Measurements from ENCODE around the gene LRP1B. TPM values are rescaled to one million over a fixed set of nuclear protein-coding genes. Genes with fewer than 3 reads are reported as not detected.

Gene LRP1B
- total and polyA plus RNA-seq, 2 of the 8 experiments (the other 6 are each of a cell fraction or from before 2014, with no cell fraction given): 0.03 TPM; not detected in 1

- H4K5ac ChIP-seq (ENCODE audit: insufficient read length, low read depth, low read length): no peak overlapping the region
- no peaks in the 10 kb centered on the region for H3K79me2 ChIP-seq (ENCODE audit: control insufficient read depth in 1 of 2, insufficient read depth in 2 of 2, low read length in 2 of 2)
- H3K9ac ChIP-seq (replicated peaks in 1 of 4; ENCODE audit: extremely low read depth in 1 of 4, low read depth in 3 of 4, low read length in 3 of 4): no peak overlapping the region
- H3K23me2 ChIP-seq (ENCODE audit: low read depth, low read length): no peaks in the 10 kb centered on the region
- no peak overlapping the region for H2AFZ ChIP-seq (ENCODE audit: low read length)
- H3K14ac ChIP-seq (ENCODE audit: insufficient read length): no peak overlapping the region
- DNase-seq (ENCODE audit: low read depth in 1 of 2, low spot score in 2 of 2) (no peak), FAIRE-seq (no peak)
- H2AK5ac ChIP-seq (ENCODE audit: low read depth, low read length): no peak overlapping the region
- CTCF ChIA-PET (ENCODE audit: partially characterized antibody): no interaction called here
- no peaks in the 10 kb centered on the region for H3K36me3 ChIP-seq (ENCODE audit: control insufficient read depth in 2 of 4, insufficient read depth in 4 of 4, low read length in 3 of 4)
- H3K9me3 ChIP-seq (ENCODE audit: insufficient read depth in 2 of 2, low read depth in 1 of 2, low read length in 1 of 2): no peaks in the 10 kb centered on the region
- H2BK20ac ChIP-seq (ENCODE audit: low read length): no peak overlapping the region
- H4K8ac ChIP-seq (ENCODE audit: extremely low read depth, insufficient read depth, low read length): no peak overlapping the region
- H4K91ac ChIP-seq (replicated peaks; ENCODE audit: insufficient read length, low read length): no peak overlapping the region
- no peaks in the 10 kb centered on the region for H4K20me1 ChIP-seq (replicated peaks in 1 of 2; ENCODE audit: control insufficient read depth in 1 of 2, insufficient read depth in 2 of 2, low read length in 2 of 2)
- POLR2A ChIA-PET (ENCODE audit: partially characterized antibody): no interaction called here
- H2BK120ac ChIP-seq (replicated peaks; ENCODE audit: low read depth, low read length): no peak overlapping the region
- H3K23ac ChIP-seq (ENCODE audit: insufficient read length): no peak overlapping the region
- no peak overlapping the region for H2BK12ac ChIP-seq (ENCODE audit: low read depth, low read length)
- H2BK15ac ChIP-seq (ENCODE audit: low read length): no peak overlapping the region
- H3K4me3 ChIP-seq (ENCODE audit: extremely low read depth in 1 of 4, insufficient read depth in 2 of 4, low read depth in 3 of 4, low read length in 4 of 4): no peak overlapping the region
- H3K27ac ChIP-seq (ENCODE audit: low read depth, low read length): no peak overlapping the region
- H3K4me1 ChIP-seq (replicated peaks in 1 of 4; ENCODE audit: control insufficient read depth in 3 of 4, insufficient read depth in 4 of 4, low read length in 3 of 4): no peaks in the 10 kb centered on the region
- H3K27me3 ChIP-seq (replicated peaks in 1 of 4; ENCODE audit: control insufficient read depth in 3 of 4, extremely low read depth in 1 of 4, insufficient read depth in 3 of 4, low read length in 3 of 4): no peaks in the 10 kb centered on the region
- no peaks in the 10 kb centered on the region for H3K79me1 ChIP-seq (ENCODE audit: low read depth, low read length)
- H3K4me2 ChIP-seq (ENCODE audit: insufficient read depth in 1 of 2, low read depth in 2 of 2, low read length in 2 of 2): no peak overlapping the region
- no peak overlapping the region for H3K4ac ChIP-seq (replicated peaks; ENCODE audit: insufficient read length, low read depth, low read length)
- no peak overlapping the region for H3K18ac ChIP-seq (ENCODE audit: extremely low read depth, low read length)
- 95% methylated on average over 1 of the region's 1 CpG; no CpG with 5 or more reads in 1 of the 2 experiments for WGBS, 2 experiments (ENCODE audit: extremely low coverage in 1 of 2, insufficient coverage in 1 of 2, insufficient read length in 1 of 2, insufficient replicate concordance in 2 of 2, low coverage in 1 of 2, low lambda C conversion rate in 2 of 2, missing lambda C conversion rate in 1 of 2)
- H3K56ac ChIP-seq (replicated peaks; ENCODE audit: insufficient read length, low read depth, low read length): no peak overlapping the region
- H2BK5ac ChIP-seq (ENCODE audit: low read depth, low read length): no peak overlapping the region
- TF ChIP-seq ATF3 (IDR thresholded peaks at IDR 0.05; ENCODE audit: insufficient read depth, low read depth, low read length) (no peak), ZNF274 (IDR thresholded peaks at IDR 0.05; ENCODE audit: borderline replicate concordance, extremely low read depth, low read length) (no peak), EP300 (IDR thresholded peaks at IDR 0.05; ENCODE audit: borderline replicate concordance in 1 of 2, low read depth in 2 of 2, low read length in 2 of 2) (no peak), EGR1 (IDR thresholded peaks at IDR 0.05; ENCODE audit: borderline replicate concordance, low read depth, low read length) (no peak), TEAD4 (IDR thresholded peaks at IDR 0.05; ENCODE audit: low read depth, low read length) (no peak), RXRA (IDR thresholded peaks at IDR 0.05; ENCODE audit: insufficient read depth, low read depth, low read length) (no peak)
Observed at GRCh38 chr2:141041281-141041680, 1089.5 kb downstream of the LRP1B start.

Measured in H1 (cell line).